ENCODE measurements around the gene RPA3. TPM values are rescaled to one million over a fixed set of nuclear protein-coding genes. Genes with fewer than 3 reads are reported as not detected.
"Not testable (repeated sequence)": the region's sequence is repeated elsewhere in the genome, so short reads cannot be mapped to it uniquely, and the experiment has no call there.

Gene RPA3
- total RNA-seq, 2 experiments from 2014 or later, result 219 to 223 TPM

- DNase-seq, result no peak
- peaks cover 4% of the 10 kb centered on the region for H3K36me3 Mint-ChIP-seq (ENCODE audit: low read depth)
- no peaks in the 10 kb centered on the region for H3K9me3 Mint-ChIP-seq
- no peaks in the 10 kb centered on the region for H3K27me3 Mint-ChIP-seq (ENCODE audit: low read depth)
- no peak overlapping the region for H3K4me3 Mint-ChIP-seq
- peaks cover 25% of the 10 kb centered on the region for H3K4me1 Mint-ChIP-seq (ENCODE audit: low read depth)
- intact Hi-C loops (cut with micrococcal nuclease), result no loop called here
- CTCF ChIA-PET, result interaction anchor here (0.5 kb wide), 1 partner anchor 31 kb away, joined by 4 read pairs; no protein-coding TSS in a partner anchor
- no peak overlapping the region for H3K27ac Mint-ChIP-seq
Observed at GRCh38 chr7:7687800-7688199, 30.6 kb downstream of the RPA3 start.

- intact Hi-C loops (cut with micrococcal nuclease), result no loop called here
- Mint-ChIP-seq H3K9me3 (no peaks in the 10 kb centered on the region), H3K4me3 (no peak overlapping the region), H3K36me3 (ENCODE audit: low read depth) (peaks cover 2% of the 10 kb centered on the region), H3K27ac (no peak overlapping the region), H3K4me1 (ENCODE audit: low read depth) (peaks cover 33% of the 10 kb centered on the region), H3K27me3 (ENCODE audit: low read depth) (no peaks in the 10 kb centered on the region)
- CTCF ChIA-PET, result interaction anchor here (0.6 to 2.0 kb wide), 2 partner anchors 33 to 276 kb away, joined by 3 to 4 read pairs; no protein-coding TSS in a partner anchor
- DNase-seq, result no peak
Observed at GRCh38 chr7:7686811-7687508, 31.4 kb downstream of the RPA3 start.

- no peak overlapping the region for H3K4me3 Mint-ChIP-seq
- H3K4me1 Mint-ChIP-seq (ENCODE audit: low read depth), result peaks cover 46% of the 10 kb centered on the region
- intact Hi-C loops (cut with micrococcal nuclease), result no loop called here
- H3K9me3 Mint-ChIP-seq, result peaks cover 3% of the 10 kb centered on the region
- H3K27me3 Mint-ChIP-seq (ENCODE audit: low read depth), result no peaks in the 10 kb centered on the region
- no peak for DNase-seq
- CTCF ChIA-PET, result interaction anchor here (0.9 to 2.6 kb wide), 4 partner anchors 10 to 507 kb away, joined by 3 to 22 read pairs (median 14); no protein-coding TSS in a partner anchor
- H3K27ac Mint-ChIP-seq, result no peak overlapping the region
- peaks cover 3% of the 10 kb centered on the region for H3K36me3 Mint-ChIP-seq (ENCODE audit: low read depth)
Observed at GRCh38 chr7:7682861-7683260, 35.5 kb downstream of the RPA3 start.

- peaks cover 41% of the 10 kb centered on the region for H3K4me1 Mint-ChIP-seq (ENCODE audit: low read depth)
Observed at GRCh38 chr7:7681936-7682329, 36.5 kb downstream of the RPA3 start.

GRCh38 chr7:7681191-7681935 lies 37.0 kb downstream of the RPA3 start:
- no peak overlapping the region for H3K4me3 Mint-ChIP-seq
- H3K27ac Mint-ChIP-seq, result peak overlapping the region; percentile 9
- no peaks in the 10 kb centered on the region for H3K27me3 Mint-ChIP-seq (ENCODE audit: low read depth)
- DNase-seq, result peak; percentile 66
- H3K4me1 Mint-ChIP-seq (ENCODE audit: low read depth), result peaks cover 36% of the 10 kb centered on the region
- intact Hi-C loops (cut with micrococcal nuclease), result loop anchor here (1.0 kb wide), 7 partner anchors 38 to 615 kb away; no protein-coding TSS in a partner anchor
- peaks cover 7% of the 10 kb centered on the region for H3K36me3 Mint-ChIP-seq (ENCODE audit: low read depth)
- CTCF ChIA-PET, result interaction anchor here (0.6 to 3.1 kb wide), 38 partner anchors 8 to 577 kb away, joined by 3 to 50 read pairs (median 4); partner anchors contain the start of gene RPA3
- H3K9me3 Mint-ChIP-seq, result peaks cover 8% of the 10 kb centered on the region

More at GRCh38 chr7:7681936-7682329, 36.5 kb downstream of the RPA3 start:
- no peak overlapping the region for H3K4me3 Mint-ChIP-seq
- no peaks in the 10 kb centered on the region for H3K27me3 Mint-ChIP-seq (ENCODE audit: low read depth)
- intact Hi-C loops (cut with micrococcal nuclease), result loop anchor here (1.0 kb wide), 7 partner anchors 37 to 614 kb away; no protein-coding TSS in a partner anchor
- no peak overlapping the region for H3K27ac Mint-ChIP-seq
- DNase-seq, result no peak
- H3K36me3 Mint-ChIP-seq (ENCODE audit: low read depth), result peaks cover 7% of the 10 kb centered on the region
- H3K9me3 Mint-ChIP-seq, result peaks cover 8% of the 10 kb centered on the region
- CTCF ChIA-PET, result interaction anchor here (0.6 to 3.1 kb wide), 33 partner anchors 9 to 540 kb away, joined by 3 to 50 read pairs (median 4); partner anchors contain the start of gene RPA3

- H3K27ac Mint-ChIP-seq; DNase-seq; H3K27me3 Mint-ChIP-seq (ENCODE audit: low read depth); H3K4me3 Mint-ChIP-seq; H3K9me3 Mint-ChIP-seq; intact Hi-C loops (cut with micrococcal nuclease): not testable (repeated sequence)
- Mint-ChIP-seq H3K36me3 (ENCODE audit: low read depth) (peaks cover 19% of the 10 kb centered on the region), H3K4me1 (ENCODE audit: low read depth) (peaks cover 33% of the 10 kb centered on the region)
- CTCF ChIA-PET, result interaction anchor here (2.4 to 3.1 kb wide), 2 partner anchors 81 to 88 kb away, joined by 6 to 50 read pairs; no protein-coding TSS in a partner anchor
Observed at GRCh38 chr7:7679640-7680039, 38.8 kb downstream of the RPA3 start.

- peaks cover 31% of the 10 kb centered on the region for H3K36me3 Mint-ChIP-seq (ENCODE audit: low read depth)
- CTCF ChIA-PET, result no interaction called here
- peaks cover 14% of the 10 kb centered on the region for H3K9me3 Mint-ChIP-seq
- H3K4me1 Mint-ChIP-seq (ENCODE audit: low read depth), result peaks cover 43% of the 10 kb centered on the region
- H3K27me3 Mint-ChIP-seq (ENCODE audit: low read depth), result no peaks in the 10 kb centered on the region
- no peak overlapping the region for H3K27ac Mint-ChIP-seq
- no peak overlapping the region for H3K4me3 Mint-ChIP-seq
- intact Hi-C loops (cut with micrococcal nuclease), result no loop called here
- no peak for DNase-seq
Observed at GRCh38 chr7:7675686-7676085, 42.7 kb downstream of the RPA3 start.

GRCh38 chr7:7673240-7673550 lies 45.2 kb downstream of the RPA3 start:
- H3K27ac Mint-ChIP-seq, result peak overlapping the region; percentile 79
- CTCF ChIA-PET, result interaction anchor here (0.8 kb wide), 1 partner anchor 8 kb away, joined by 4 read pairs; no protein-coding TSS in a partner anchor
- peaks cover 45% of the 10 kb centered on the region for H3K4me1 Mint-ChIP-seq (ENCODE audit: low read depth)
- H3K27me3 Mint-ChIP-seq (ENCODE audit: low read depth), result no peaks in the 10 kb centered on the region
- no peak for DNase-seq
- peaks cover 25% of the 10 kb centered on the region for H3K9me3 Mint-ChIP-seq
- intact Hi-C loops (cut with micrococcal nuclease), result loop anchor here (2.0 kb wide), 4 partner anchors 368 to 504 kb away; partner anchors contain the start of gene C1GALT1
- H3K4me3 Mint-ChIP-seq, result peak overlapping the region; percentile 31
- H3K36me3 Mint-ChIP-seq (ENCODE audit: low read depth), result peaks cover 43% of the 10 kb centered on the region

- intact Hi-C loops (cut with micrococcal nuclease), result loop anchor here (1.0 to 2.0 kb wide), 6 partner anchors 47 to 504 kb away; partner anchors contain the start of genes C1GALT1 and GLCCI1
- Mint-ChIP-seq H3K36me3 (ENCODE audit: low read depth) (peaks cover 38% of the 10 kb centered on the region), H3K27ac (peak overlapping the region; percentile 79), H3K9me3 (peaks cover 20% of the 10 kb centered on the region), H3K4me1 (ENCODE audit: low read depth) (peaks cover 45% of the 10 kb centered on the region), H3K4me3 (peak overlapping the region; percentile 31), H3K27me3 (ENCODE audit: low read depth) (no peaks in the 10 kb centered on the region)
- CTCF ChIA-PET, result interaction anchor here (0.8 kb wide), 1 partner anchor 9 kb away, joined by 4 read pairs; no protein-coding TSS in a partner anchor
- DNase-seq, result peak; percentile 64
Observed at GRCh38 chr7:7672545-7673239, 45.7 kb downstream of the RPA3 start.

GRCh38 chr7:7671361-7671760 lies 47.0 kb downstream of the RPA3 start:
- CTCF ChIA-PET, result interaction anchor here (1.6 kb wide), 1 partner anchor 31 kb away, joined by 4 read pairs; the partner anchor contains the start of gene UMAD1
- H3K27me3 Mint-ChIP-seq (ENCODE audit: low read depth), result no peaks in the 10 kb centered on the region
- H3K4me3 Mint-ChIP-seq, result no peak overlapping the region
- peaks cover 45% of the 10 kb centered on the region for H3K4me1 Mint-ChIP-seq (ENCODE audit: low read depth)
- peaks cover 17% of the 10 kb centered on the region for H3K9me3 Mint-ChIP-seq
- H3K27ac Mint-ChIP-seq, result peak overlapping the region; percentile 79
- peaks cover 35% of the 10 kb centered on the region for H3K36me3 Mint-ChIP-seq (ENCODE audit: low read depth)
- intact Hi-C loops (cut with micrococcal nuclease), result loop anchor here (1.0 to 2.0 kb wide), 3 partner anchors 19 to 463 kb away; partner anchors contain the start of gene UMAD1
- no peak for DNase-seq

GRCh38 chr7:7670490-7670889 lies 47.9 kb downstream of the RPA3 start:
- Mint-ChIP-seq H3K4me3 (no peak overlapping the region), H3K9me3 (peaks cover 17% of the 10 kb centered on the region), H3K27me3 (ENCODE audit: low read depth) (no peaks in the 10 kb centered on the region), H3K27ac (no peak overlapping the region), H3K36me3 (ENCODE audit: low read depth) (peaks cover 29% of the 10 kb centered on the region), H3K4me1 (ENCODE audit: low read depth) (peaks cover 45% of the 10 kb centered on the region)
- no peak for DNase-seq
- CTCF ChIA-PET, result interaction anchor here (1.6 kb wide), 1 partner anchor 30 kb away, joined by 4 read pairs; the partner anchor contains the start of gene UMAD1
- intact Hi-C loops (cut with micrococcal nuclease), result loop anchor here (2.0 kb wide), 1 partner anchor 18 kb away; no protein-coding TSS in a partner anchor

Measured in activated naive CD4-positive, alpha-beta T cell treated with anti-CD3 and anti-CD28 coated beads for 36 hours (primary cell).